NOMO-1 treated with DMSO at 0.1 percent for 48 hours (cell line): ENCODE measurements around the gene GRK3.
"Not testable (repeated sequence)": the region's sequence is repeated elsewhere in the genome, so short reads cannot be mapped to it uniquely, and the experiment has no call there.

ENCODE experiments used
- DNase-seq: peaks from one replicate; lab custom pipeline; 2025; ENCODE audit not compliant: unreplicated experiment; lab: John Stamatoyannopoulos, UW

GRK3 gene

DNA sequence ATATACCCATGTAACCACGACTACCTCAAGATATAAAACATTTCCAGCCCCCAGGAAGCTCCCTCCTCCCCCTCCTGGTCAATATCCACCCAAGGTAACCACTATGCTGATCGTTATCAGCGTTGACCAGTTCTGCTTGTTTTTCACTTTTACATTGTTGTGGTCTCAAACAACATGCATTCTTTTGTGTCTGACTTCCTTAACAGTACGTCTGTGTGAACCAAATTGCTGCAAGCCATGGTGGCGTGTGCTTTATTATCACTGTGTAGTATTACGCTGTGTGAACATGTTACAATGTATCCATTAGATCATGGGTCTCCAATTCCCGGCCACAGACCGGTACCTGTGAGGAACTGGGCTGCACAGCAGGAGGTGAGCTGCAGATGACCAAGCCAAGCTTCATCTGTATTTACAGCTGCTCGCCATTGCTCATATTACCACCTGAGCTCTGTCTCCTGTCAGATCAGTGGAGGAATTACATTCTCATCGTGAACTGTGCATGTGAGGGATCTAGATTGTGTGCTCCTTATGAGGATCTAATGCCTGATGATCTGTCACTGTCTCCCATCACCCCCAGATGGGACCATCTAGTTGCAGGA is 15.5 kb upstream of the GRK3 start:
- DNase-seq = no peak

DNA sequence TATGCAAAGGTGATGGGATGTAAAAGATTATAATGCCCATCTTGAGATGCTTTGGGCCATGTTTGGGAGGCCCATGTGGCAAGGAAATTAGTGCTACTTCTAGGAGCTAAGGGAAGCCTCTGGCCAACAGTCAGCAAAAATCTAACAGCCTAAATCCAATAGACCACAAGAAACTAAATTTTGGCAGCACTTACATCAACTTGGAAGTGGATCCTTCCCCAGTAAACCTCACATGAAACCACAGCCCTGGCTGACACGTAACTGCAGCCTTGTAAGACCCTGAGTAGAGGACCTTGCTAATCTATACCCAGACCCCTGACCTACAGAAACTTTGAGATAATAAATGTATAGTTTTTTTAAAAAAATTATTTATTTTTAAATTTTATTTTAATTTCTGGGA is 13.1 kb upstream of the GRK3 start:
- no peak for DNase-seq

DNA sequence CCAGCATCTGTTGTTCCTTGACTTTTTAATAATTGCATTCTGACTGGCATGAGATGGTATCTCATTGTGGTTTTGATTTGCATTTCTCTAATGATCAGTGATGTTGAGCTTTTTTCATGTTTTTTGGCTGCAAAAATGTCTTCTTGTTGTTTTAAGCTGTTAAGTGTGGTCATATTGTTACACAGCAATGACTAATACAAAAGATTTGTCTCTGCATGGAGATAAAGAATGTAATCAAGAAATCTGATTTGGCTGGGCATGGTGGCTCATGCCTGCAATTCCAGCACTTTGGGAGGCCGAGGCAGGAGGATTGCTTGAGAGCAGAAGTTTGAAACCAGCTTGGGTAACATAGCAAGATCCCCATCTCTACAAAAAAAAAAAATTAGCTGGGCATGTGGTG is 12.1 kb upstream of the GRK3 start:
- DNase-seq = not testable (repeated sequence)

DNA sequence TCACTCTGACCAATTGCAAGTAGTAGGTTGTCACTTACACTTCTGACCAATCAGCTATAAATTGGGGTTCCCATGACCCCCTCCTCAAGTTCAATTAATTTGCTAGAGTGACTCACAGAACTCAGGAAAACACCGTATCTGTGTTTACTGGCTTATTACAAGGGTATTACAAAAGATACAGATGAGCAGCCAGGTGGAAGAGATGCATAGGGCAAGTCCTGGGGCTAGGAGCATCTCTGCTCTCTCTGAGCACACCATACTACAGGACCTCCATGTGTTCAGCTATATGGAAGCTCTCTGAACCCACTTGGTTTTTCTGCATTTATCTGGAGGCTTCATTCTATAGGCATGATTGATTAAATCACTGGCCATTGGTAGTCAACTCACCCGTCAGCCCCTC is 11.3 kb upstream of the GRK3 start:
- no peak for DNase-seq

DNA sequence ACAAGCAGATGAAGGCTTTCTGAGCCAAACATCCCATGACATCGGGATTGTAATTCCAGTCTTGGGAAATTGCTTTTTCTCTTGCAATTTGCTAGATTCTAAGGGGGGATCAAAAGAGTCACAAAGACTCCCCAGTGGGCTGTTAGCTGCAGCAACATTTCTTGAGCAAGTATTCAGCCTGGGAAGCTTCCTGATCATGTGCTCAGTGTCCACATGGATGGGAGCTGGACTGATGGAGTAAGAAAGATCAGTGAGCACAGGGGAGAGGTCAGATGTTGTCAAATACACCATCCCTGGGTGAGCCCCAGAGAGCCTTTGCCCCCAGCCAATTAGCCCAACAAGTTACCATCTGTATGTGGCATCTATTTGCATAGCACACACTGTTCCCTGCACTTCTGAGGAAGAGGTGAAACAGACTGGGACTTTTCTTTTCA is 10.2 kb upstream of the GRK3 start:
- no peak for DNase-seq

DNA sequence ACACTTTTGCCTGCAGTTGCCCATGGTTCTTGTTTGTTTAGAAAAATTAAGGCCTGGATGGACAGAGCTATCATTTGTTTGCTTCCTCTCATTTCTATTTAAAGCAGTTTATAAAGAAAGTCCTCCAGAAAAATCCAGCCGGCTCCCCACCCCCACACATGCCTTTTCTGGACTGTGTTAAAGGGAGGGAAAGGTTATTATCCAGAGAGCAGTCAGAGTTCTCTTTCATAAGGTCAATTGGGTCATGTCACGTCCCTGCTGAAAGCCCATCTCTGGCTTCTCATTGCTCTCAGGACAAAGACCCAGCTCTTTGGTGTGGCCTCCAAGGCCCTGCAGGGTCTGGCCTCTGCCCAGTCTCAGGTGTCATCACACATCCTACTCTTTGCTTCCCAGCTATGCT is 9.8 kb upstream of the GRK3 start:
- DNase-seq = no peak

DNA sequence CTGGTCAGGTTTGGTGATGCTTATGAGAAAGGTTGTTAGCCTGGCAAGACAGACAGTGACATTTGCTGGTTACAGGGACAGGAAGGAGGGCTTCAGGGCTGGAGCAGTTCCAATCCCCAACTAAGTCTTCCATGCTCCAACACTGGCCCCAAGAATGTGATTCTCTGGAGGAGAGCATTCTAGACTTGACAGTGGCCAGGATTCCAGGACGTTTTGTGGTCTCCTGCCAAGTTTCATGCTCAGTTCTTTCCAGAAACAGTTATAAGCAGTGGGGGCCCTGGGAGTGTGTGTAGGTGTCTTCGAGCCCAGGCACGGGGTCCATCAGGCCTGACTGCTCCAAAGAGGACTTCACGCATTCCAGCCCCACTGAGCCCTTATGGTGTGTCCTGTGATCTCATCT is 8.9 kb upstream of the GRK3 start:
- no peak for DNase-seq

DNA sequence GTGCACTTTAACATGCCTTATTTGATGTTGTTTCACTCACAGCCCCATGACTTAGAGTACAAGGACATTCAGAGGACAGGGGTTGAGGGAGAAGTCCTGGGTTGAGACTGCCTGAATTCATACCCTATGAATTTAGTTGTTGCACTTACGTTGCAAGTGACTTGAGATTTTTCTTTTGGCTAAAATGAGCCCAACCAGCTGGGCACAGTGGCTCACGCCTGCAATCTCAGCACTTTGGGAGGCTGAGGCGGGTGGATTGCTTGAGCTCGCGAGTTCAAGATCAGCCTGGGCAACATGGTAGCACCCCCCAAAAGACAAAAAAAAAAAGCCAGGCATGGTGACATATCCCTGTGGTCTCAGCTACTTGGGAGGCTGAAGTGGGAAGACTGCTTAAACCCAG is 7.3 kb upstream of the GRK3 start:
- no peak for DNase-seq

DNA sequence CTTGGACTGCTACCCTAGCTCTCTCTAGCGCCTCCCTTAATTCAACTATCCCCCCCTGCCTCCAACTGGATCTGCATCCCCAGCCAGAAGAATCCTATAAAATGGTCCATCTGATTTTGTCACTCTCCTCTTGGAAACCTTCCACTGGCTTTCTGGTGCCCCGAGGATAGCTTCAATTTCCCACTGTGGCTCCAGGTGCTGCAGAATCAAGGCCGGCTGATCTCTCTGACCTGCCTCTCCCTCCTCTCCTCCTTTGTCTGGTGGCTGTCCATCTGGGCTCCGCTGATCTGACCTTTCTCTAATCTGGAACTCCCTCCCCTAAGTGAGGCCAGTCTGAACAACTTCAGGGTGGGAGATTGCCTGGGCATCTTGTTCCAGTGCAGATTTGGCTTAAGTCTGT is 6.1 kb upstream of the GRK3 start:
- DNase-seq = no peak

DNA sequence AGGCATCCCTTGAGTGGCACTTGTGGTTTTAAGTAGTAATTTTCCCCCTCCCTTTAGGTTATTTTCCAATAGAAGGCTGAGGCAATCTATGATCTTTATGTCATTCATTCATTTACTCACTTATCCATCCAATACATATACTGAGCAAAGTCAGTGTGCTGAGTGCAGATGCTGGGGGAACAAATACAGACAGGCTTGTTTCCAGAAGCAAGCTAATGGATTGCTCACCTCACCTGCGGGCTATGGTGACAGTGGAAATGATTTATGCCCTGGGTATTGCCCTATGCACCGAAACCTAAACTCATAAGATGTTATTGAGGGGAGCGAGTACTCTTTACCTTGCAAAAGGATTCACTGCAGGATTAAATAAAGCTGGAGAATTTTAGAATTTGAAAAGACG is 4.6 kb upstream of the GRK3 start:
- DNase-seq = not testable (repeated sequence)

DNA sequence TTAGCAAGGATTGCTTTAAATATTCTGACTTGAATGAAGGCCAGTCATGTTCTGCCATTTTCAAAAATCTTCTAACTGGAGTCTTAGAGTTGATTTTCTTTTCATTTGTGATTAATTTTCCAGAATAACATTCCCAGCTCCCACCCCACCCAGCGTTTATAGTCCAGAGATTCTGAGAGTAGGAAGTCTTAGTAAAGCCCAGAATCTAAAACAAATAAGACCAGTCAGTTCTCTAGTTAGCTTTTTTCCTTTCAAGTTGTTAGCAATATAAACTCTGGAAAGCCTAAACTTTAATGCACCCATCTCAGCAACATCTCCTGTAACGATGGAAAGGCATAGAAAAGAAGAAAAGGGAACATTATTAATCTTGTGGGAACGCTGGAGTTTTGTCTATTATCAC is 3.3 kb upstream of the GRK3 start:
- DNase-seq = not testable (repeated sequence)

DNA sequence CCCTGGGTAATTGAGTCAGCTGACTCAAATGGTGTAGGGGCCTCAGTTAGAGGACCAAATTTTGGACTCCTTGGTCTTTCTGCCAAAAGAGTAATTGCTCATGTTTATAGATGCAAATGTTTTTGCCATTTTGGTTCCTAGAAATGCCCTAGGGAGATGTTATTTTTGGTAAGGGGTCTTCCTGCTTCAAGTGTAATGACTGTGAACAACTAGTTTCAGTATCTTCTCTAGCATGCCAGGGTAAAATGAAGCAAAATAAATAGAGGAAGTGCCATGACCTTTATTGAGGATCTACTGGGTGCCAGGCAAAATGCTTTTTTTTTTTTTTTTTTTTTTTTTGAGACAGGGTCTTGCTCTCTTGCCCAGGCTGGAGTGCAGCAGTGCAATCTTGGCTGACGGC is 2.5 kb upstream of the GRK3 start:
- DNase-seq = not testable (repeated sequence)

DNA sequence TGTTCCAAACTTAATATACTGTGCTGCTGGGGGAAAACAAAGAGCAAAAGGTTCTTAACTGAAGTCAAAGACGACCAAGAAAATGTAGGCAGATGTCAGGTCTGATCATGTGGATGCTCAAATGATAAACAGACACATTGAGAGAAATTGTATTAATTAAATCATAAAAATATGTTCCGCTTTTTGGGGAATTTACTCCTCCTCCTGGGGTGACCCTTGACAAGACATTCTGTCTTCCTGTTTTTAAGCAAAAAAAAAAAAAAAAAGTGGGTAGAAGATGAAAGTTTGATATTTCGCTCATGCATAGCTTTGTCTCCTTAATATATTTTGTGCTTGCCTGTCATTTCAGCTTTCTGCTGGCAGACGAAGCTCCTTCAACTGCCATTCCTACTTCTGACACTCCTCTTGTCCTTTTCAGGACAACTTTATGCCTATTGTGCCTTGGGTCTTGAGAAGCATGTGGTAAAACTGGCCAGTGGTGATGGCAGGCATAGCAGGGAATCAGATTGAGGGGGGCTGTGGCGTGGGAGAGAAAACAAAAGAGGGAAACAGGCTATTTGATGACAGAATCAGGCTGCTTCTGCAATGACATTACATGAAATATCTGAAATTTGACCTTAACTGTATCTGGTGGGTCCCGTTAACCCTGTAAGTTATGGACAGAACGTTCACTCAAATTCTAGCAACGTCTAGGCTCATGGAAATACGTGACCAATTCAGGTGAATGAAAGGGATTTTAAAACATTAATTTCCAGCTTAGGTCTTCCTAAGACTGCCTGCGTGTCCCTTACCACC is 1.3 kb upstream of the GRK3 start:
- DNase-seq = peak; percentile 23

DNA sequence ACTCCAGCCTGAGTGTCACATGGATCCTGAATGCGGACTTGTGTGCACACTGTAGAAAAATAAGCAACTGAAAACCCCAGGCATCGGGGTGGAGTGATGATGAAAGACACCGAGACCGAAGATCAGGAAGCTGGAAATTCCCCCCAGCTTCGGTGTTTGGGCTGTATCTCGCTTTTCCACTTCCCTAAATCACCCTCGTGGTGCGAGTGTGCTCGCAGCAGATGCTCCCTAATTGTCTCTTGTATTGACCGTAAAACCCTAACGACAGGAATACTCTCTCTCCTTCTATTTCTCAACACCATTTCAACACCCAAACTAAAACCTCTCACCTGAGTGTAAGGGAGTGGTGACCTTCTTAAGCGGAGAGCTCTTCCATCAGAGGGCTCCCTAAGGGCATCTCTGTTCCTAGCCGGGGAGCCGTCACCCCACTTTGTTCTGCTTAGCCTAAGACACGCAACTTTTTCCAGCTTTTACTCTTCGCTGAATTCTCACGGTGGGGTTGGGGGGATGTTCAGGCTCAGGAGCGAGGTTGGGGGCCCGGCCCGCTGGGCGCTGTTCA is 635 bp upstream of the GRK3 start:
- DNase-seq = peak; percentile 70

DNA sequence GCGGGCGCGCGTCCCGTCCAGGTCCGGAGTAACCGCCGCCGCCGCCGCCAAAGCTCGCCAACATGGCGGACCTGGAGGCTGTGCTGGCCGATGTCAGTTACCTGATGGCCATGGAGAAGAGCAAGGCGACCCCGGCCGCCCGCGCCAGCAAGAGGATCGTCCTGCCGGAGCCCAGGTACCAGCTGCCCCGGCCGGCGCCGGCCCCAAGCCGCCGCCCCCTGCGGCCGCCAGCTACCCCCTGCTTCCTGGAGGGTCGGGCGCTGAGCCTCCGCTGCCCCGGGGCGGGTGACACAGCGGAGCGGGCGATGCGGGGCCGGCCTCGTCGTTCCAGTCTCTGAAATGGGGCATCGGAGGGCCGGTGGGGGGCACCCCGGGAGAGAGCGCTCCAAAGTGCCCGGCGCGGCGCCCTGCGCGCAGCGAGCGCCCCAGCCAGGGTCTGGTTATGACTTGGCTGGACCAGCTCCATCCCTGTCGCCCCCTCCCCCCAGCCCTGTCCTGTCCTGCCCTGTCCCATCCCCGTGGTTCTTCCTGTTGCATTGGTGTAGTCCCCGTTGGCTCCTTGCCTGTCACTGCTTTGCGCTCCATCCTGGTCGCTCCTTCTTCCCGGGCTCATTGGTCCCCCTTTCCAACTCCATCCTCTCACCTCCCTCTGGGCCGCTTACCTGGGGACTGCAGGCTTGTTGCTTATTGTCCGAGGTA is 653 bp downstream of the GRK3 start:
- no peak for DNase-seq

DNA sequence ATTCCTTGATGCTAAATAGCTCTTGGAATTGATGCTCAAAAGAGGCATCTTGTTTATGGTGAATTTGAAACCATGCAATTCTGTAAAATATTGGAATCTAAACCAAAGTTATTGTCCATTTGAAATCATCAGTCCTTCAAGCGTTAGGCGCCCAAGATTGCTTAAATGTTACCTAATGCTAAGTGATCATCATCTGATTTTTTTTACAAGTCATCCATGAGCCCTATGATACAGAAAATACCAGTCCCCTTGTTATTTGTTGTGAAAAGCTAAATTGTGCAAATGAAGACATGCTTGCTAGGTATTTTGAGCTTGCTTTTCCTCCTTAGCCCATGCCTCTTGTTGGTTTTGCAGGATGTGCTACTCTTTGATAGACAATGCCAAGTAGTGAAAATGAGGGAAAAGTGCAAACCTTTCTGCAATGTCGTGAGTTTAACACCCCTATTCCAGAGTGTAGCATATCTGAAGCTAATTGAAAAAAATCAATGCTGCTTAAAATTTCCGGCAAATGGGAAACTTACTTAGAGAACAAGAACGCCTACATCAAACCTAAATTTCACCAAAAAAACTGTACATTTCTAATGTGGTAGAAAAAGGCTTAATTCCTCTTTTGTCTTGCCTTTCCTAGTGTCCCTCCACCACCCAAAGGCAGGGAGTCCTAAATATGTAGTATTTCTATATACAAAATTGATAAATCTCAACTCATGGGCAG is 1.9 kb downstream of the GRK3 start:
- DNase-seq = no peak

DNA sequence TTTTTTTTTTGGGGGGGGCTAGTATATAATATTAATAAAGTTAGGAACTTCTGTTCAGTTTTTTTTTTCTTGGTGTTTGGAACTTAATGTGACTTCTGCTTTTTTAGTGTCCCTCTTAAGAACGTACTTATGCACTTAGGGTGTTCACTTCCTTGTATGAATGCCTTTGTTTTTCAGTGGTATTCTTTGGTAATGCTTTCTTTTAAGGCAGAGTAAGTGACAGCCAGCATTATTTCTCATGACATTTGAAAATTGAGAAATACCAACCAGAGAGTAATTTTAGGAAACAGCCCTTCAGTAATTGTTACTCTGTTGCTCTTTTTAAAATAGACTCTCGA is 2.4 kb downstream of the GRK3 start:
- DNase-seq = peak; percentile 95

DNA sequence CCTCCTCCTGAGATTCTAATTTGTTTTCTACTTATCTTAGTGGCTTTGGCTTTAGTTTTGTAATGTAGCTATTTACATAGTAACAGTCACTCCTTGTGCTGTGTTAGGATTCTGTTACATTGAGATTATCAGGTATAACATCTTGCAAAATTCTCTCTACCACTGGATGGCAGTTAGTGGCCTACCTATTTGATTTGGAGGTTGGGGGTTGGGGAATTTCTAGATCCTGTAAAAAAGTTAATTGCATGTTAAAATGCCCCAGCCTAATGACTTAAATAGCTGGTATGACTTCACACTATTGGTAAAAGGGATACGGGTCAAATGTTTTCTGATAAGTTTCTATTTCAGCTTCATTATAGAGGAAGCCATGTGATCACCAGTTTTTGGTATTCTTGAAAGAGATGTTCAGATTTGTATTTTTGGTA is 2.8 kb downstream of the GRK3 start:
- DNase-seq = no peak

DNA sequence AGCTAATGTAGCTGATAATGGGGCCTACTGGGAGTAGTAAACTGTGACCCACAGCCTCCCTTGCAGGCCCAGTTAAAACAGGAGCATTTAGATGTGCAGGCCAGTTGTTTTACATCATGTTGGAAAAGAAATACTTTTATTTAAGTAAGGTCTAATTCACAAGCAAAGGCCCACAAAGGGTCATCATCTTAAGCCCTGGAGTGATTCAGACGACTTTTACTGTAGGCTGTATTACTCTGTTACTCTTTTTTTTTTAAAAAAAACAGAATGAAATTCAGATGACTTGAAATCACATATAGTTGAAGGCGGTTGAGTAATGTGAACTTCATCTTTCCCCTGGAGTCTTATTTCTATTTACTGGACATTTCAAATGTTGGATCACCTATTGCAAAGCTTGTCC is 3.6 kb downstream of the GRK3 start:
- not testable (repeated sequence) for DNase-seq

DNA sequence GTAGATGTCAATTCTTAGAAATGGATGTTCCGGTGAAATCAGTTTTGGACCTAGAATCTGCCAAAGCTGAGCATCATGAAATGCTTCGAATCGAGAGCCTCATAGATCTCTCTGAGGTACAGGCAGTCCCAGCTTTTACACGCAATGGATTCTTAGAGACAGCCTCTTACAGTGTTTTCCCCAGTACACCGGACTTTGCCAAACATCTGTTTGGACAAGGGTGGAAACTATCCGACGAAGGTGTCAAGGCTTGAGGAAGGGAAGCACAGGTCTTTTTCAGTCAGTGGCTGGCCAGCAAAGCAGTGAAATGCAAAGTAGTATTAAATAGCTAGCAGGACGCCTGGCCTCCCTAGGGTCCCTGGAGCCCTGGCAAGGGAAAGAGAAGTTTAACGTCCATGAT is 4.9 kb downstream of the GRK3 start:
- no peak for DNase-seq

DNA sequence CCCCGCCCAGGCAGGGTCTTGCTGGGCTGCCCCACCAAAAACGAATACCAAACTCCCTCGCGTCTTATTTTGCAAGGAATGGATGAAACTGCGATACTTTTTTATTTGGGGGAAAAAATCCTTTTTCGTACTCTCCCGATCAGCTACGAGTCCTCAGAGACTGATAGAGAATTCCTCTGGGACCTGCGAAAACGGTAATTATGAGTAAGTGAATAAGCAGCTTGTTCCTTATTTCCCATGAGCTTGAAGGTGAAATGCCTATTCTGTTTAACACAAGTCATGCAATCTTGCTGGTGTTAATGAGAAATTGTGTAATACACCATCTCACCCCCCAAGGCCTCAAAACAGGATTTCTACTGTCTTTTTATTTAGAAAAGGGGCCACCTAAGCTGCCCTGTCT is 5.5 kb downstream of the GRK3 start:
- peak; percentile 59 for DNase-seq
